ENCODE measurements around the gene PIH1D1.

GRCh38 chr19:49455773-49456172 is 4.2 kb upstream of the PIH1D1 start:
- TF ChIP-seq CTCF (IDR thresholded peaks at IDR 0.05; ENCODE audit: control extremely low read depth in 1 of 3, insufficient read depth in 1 of 3, low read depth in 1 of 3, low read length in 3 of 3), result no peak
- no peak for TF ChIP-seq POLR2AphosphoS5 (IDR thresholded peaks at IDR 0.05; ENCODE audit: low read depth, low read length)
- no peak for TF ChIP-seq MAFK (IDR thresholded peaks at IDR 0.05; ENCODE audit: low read depth, low read length)
- no peak for TF ChIP-seq SIN3A (conservative IDR thresholded peaks at IDR 0.05 in 1 of 2, IDR thresholded peaks at IDR 0.05 in 1 of 2; ENCODE audit: low read depth in 1 of 2, low read length in 2 of 2)
- no peak for TF ChIP-seq CEBPB (IDR thresholded peaks at IDR 0.05; ENCODE audit: low read depth, low read length)
- TF ChIP-seq CHD1 (IDR thresholded peaks at IDR 0.05; ENCODE audit: low read depth, low read length), result no peak
- TF ChIP-seq POLR2A (IDR thresholded peaks at IDR 0.05; ENCODE audit: control extremely low read depth in 1 of 2, low read depth in 2 of 2, low read length in 2 of 2), result 0 out of 3 replicates have a peak, but pooled peaks of 1 of the 2 experiments have one; percentile 10
- no peak for TF ChIP-seq EGR1 (IDR thresholded peaks at IDR 0.05; ENCODE audit: borderline replicate concordance, low read depth, low read length)
- TF ChIP-seq, protein P1, sequence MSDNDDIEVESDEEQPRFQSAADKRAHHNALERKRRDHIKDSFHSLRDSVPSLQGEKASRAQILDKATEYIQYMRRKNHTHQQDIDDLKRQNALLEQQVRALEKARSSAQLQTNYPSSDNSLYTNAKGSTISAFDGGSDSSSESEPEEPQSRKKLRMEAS (IDR thresholded peaks at IDR 0.05), result no peak
- no peak for TF ChIP-seq CBX5 (IDR thresholded peaks at IDR 0.05; ENCODE audit: low read depth, low read length)

Measured in H1 (cell line).